Testis (tissue), 2 donors: ENCODE results near the gene DGAT2.

ENCODE experiments used
- POLR2A ChIP-seq: fragments of 450-650 bp; IDR thresholded peaks from one replicate; pipeline ENCODE4 v1.6.1; 2017; ENCODE audit warnings: antibody characterized with exemption, mild to moderate bottlenecking, moderate library complexity
- TF ChIP-seq, protein P1 (sequence below), 3 experiments: fragments of 450-650 bp in 2 of 3; fragments of 200-600 bp in 1 of 3; sonication (generic) in 1 of 3; IDR thresholded peaks; one replicate each; pipeline ENCODE4 v1.5.1; 2016 to 2019; ENCODE audit warnings: antibody characterized with exemption in 3 of 3, mild to moderate bottlenecking in 2 of 3, moderate library complexity in 1 of 3

GRCh38 chr11:75779960-75780359 is 11.4 kb downstream of the DGAT2 start:
- TF ChIP-seq, protein P1, sequence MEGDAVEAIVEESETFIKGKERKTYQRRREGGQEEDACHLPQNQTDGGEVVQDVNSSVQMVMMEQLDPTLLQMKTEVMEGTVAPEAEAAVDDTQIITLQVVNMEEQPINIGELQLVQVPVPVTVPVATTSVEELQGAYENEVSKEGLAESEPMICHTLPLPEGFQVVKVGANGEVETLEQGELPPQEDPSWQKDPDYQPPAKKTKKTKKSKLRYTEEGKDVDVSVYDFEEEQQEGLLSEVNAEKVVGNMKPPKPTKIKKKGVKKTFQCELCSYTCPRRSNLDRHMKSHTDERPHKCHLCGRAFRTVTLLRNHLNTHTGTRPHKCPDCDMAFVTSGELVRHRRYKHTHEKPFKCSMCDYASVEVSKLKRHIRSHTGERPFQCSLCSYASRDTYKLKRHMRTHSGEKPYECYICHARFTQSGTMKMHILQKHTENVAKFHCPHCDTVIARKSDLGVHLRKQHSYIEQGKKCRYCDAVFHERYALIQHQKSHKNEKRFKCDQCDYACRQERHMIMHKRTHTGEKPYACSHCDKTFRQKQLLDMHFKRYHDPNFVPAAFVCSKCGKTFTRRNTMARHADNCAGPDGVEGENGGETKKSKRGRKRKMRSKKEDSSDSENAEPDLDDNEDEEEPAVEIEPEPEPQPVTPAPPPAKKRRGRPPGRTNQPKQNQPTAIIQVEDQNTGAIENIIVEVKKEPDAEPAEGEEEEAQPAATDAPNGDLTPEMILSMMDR (IDR thresholded peaks at IDR 0.05), result no peak
- no peak for TF ChIP-seq POLR2A
